Uterus (tissue), 2 donors: Measurements from ENCODE around the gene NMS.

ENCODE experiments used
- CTCF ChIP-seq, 4 experiments: fragments of 200-600 bp in 2 of 4; fragments of 450-650 bp in 2 of 4; sonication (generic) in 2 of 4; IDR thresholded peaks; one replicate each; pipeline ENCODE4 v1.5.1; 2016 to 2019; ENCODE audit warnings: antibody characterized with exemption in 4 of 4, mild to moderate bottlenecking in 2 of 4, moderate library complexity in 1 of 4
- POLR2A ChIP-seq, 2 donors: fragments of 450-650 bp; IDR thresholded peaks; one replicate each; pipeline ENCODE4 v1.6.1; 2016; ENCODE audit warnings: antibody characterized with exemption in 2 of 2, mild to moderate bottlenecking in 1 of 2, moderate library complexity in 1 of 2

- no peak for TF ChIP-seq CTCF (IDR thresholded peaks at IDR 0.05)
- no peak for TF ChIP-seq POLR2A (IDR thresholded peaks at IDR 0.05)
These were observed 6.3 kb downstream of the NMS start for GRCh38 chr2:100476606-100477005.
